Left ventricle myocardium inferior (tissue), 1 donor: ENCODE results near the gene PODXL2. TPM values are rescaled to one million over a fixed set of nuclear protein-coding genes. Genes with fewer than 3 reads are reported as not detected.
A peak's percentile ranks its signal among the peaks of the same experiment; 100 is the strongest.

Experiments used
- DNase-seq: peaks from one replicate; pipeline ENCODE4 v3.0.0-alpha.2; 2020
- H3K27ac ChIP-seq: fragments of 200-600 bp; replicated peaks from 2 replicates; pipeline ENCODE4 v1.8.0; 2021
- H3K27me3 ChIP-seq: fragments of 200-600 bp; 2 replicates; pipeline ENCODE4 v1.8.0; 2021; ENCODE audit warnings: low read depth
- H3K36me3 ChIP-seq: fragments of 200-600 bp; 2 replicates; pipeline ENCODE4 v1.8.0; 2021
- H3K4me1 ChIP-seq: fragments of 200-600 bp; 2 replicates; pipeline ENCODE4 v1.8.0; 2021
- H3K4me3 ChIP-seq: fragments of 200-600 bp; 2 replicates; pipeline ENCODE4 v1.8.0; 2021; ENCODE audit warnings: mild to moderate bottlenecking, moderate library complexity
- H3K9me3 ChIP-seq: fragments of 200-600 bp; replicated peaks from 2 replicates; pipeline ENCODE4 v1.8.0; 2021
- CTCF ChIP-seq: fragments of 200-600 bp; IDR thresholded peaks from 2 replicates; pipeline ENCODE4 v1.8.0; 2021; ENCODE audit warnings: antibody characterized with exemption, mild to moderate bottlenecking, borderline replicate concordance
- intact Hi-C: fragments of 100-400 bp; cut with micrococcal nuclease; formaldehyde crosslinking; loops from one replicate; pipeline ENCODE4 v1.11.0; 2022
- microRNA-seq: library from miRNA; unstranded; fragments of <30 nt; microRNA quantifications from one replicate; pipeline ENCODE4 v1.2.0, GENCODE V29; 2020
- total RNA-seq: library from RNA; stranded (reverse); fragmentation: NEBNext Ultra II Directional; extraction: Animal tissue kit (Norgen Biotek cat#: 25700); gene quantifications from one replicate; pipeline ENCODE4 v1.2.1, GENCODE V29; 2021
- donor health status: DM: no; HTN: yes; CAD: no; lungs with severe emphysema.

Gene PODXL2
- total RNA-seq, 1 donor from 2014 or later, result 1.7 TPM

- no peak for TF ChIP-seq CTCF
- no peak overlapping the region for H3K4me3 ChIP-seq
- peak overlapping the region; percentile 96 for H3K27ac ChIP-seq
- intact Hi-C loops, result no loop called here
- H3K9me3 ChIP-seq, result no peaks in the 10 kb centered on the region
- H3K4me1 ChIP-seq, result peaks cover 89% of the 10 kb centered on the region
- H3K27me3 ChIP-seq, result no peaks in the 10 kb centered on the region
- peaks cover 31% of the 10 kb centered on the region for H3K36me3 ChIP-seq
- no peak for DNase-seq
Observed at GRCh38 chr3:127722091-127722784, 93.3 kb downstream of the PODXL2 start.

Small RNAs within 50 kb of the gene (microRNA-seq; reads per million reads assigned to microRNA genes)
- not detected for gene MIR7976

Other genes with a start within 250 kb of the PODXL2 start
- gene TPRA1, start 38.5 kb upstream of the PODXL2 start, total RNA-seq, result 17.4 TPM
- 7.6 TPM for gene MCM2, start 30.8 kb upstream of the PODXL2 start, total RNA-seq
- 29.9 TPM for gene ABTB1, start 43.8 kb downstream of the PODXL2 start, total RNA-seq
- 67.0 TPM for gene MGLL, start 193.3 kb downstream of the PODXL2 start, total RNA-seq